WTC11 (cell line): ENCODE measurements around the gene GTPBP3. TPM values are rescaled to one million over a fixed set of nuclear protein-coding genes. Genes with fewer than 3 reads are reported as not detected.

ENCODE experiments used
- ATAC-seq: fragments of 200-7000 bp; cut with Tn5 transposase; 2 replicates; pipeline ENCODE4 v1.10.0; 2021; ENCODE audit warnings: mild to moderate bottlenecking, moderate library complexity
- CTCF ChIA-PET: fragments of 300-600 bp; sonication (Branson Sonifier 250); formaldehyde crosslinking; loops from one replicate; lab custom pipeline; 2021; ENCODE audit warnings: antibody characterized with exemption; lab: Charles Lee
- POLR2A ChIA-PET: fragments of 350-600 bp; sonication (Branson Sonifier 250); formaldehyde crosslinking; loops from one replicate; lab custom pipeline; 2021; ENCODE audit warnings: antibody characterized with exemption; lab: Charles Lee
- DNase-seq: peaks from one replicate; pipeline ENCODE4 v3.0.0; 2021; ENCODE audit warnings: low spot score
- H3K27ac Mint-ChIP-seq: 2 replicates; pipeline ENCODE4 v1.8.0; 2021; ENCODE audit warnings: mixed read lengths
- H3K27me3 Mint-ChIP-seq: 2 replicates; pipeline ENCODE4 v1.8.0; 2021; ENCODE audit warnings: low read depth, mild to moderate bottlenecking, moderate library complexity, mixed read lengths
- H3K36me3 Mint-ChIP-seq: 2 replicates; pipeline ENCODE4 v1.8.0; 2021; ENCODE audit warnings: mixed read lengths
- H3K4me1 Mint-ChIP-seq: 2 replicates; pipeline ENCODE4 v1.8.0; 2022; ENCODE audit warnings: mixed read lengths
- H3K4me3 Mint-ChIP-seq: 2 replicates; pipeline ENCODE4 v1.8.0; 2021; ENCODE audit warnings: mild to moderate bottlenecking, moderate library complexity, mixed read lengths
- H3K9me3 Mint-ChIP-seq: 2 replicates; pipeline ENCODE4 v1.8.0; 2021; ENCODE audit warnings: mixed read lengths
- ATF1 ChIP-seq: sonication (generic); formaldehyde crosslinking; IDR thresholded peaks from 2 replicates; pipeline ENCODE4 v1.8.1; 2023; ENCODE audit warnings: mild to moderate bottlenecking, moderate library complexity, missing genetic modification reagents
- CREM ChIP-seq: sonication (generic); formaldehyde crosslinking; IDR thresholded peaks from 2 replicates; pipeline ENCODE4 v1.8.1; 2022; ENCODE audit warnings: mild to moderate bottlenecking, missing genetic modification reagents, moderate library complexity
- ETV6 ChIP-seq: sonication (generic); formaldehyde crosslinking; IDR thresholded peaks from 2 replicates; pipeline ENCODE4 v1.8.1; 2022; ENCODE audit warnings: mild to moderate bottlenecking, missing genetic modification reagents
- FOXP1 ChIP-seq: sonication (generic); formaldehyde crosslinking; IDR thresholded peaks from 2 replicates; pipeline ENCODE4 v1.8.0; 2022; ENCODE audit warnings: missing genetic modification reagents, mild to moderate bottlenecking, moderate library complexity, borderline replicate concordance
- JAZF1 ChIP-seq: fragments of 250-450 bp; sonication (Bioruptor Pico); IDR thresholded peaks from 2 replicates; pipeline ENCODE4 v1.9.0; 2021; ENCODE audit warnings: moderate library complexity, mild to moderate bottlenecking, inconsistent platforms
- NFATC4 ChIP-seq: fragments of 250-450 bp; sonication (Bioruptor Pico); IDR thresholded peaks from 2 replicates; pipeline ENCODE4 v1.9.0; 2021; ENCODE audit warnings: mild to moderate bottlenecking
- NFE2L1 ChIP-seq: sonication (generic); formaldehyde crosslinking; IDR thresholded peaks from 2 replicates; pipeline ENCODE4 v1.8.1; 2023; ENCODE audit warnings: missing genetic modification reagents
- NR2C2 ChIP-seq: sonication (generic); formaldehyde crosslinking; IDR thresholded peaks from 2 replicates; pipeline ENCODE4 v1.8.0; 2022; ENCODE audit warnings: mild to moderate bottlenecking, missing genetic modification reagents
- NR3C1 ChIP-seq: sonication (generic); formaldehyde crosslinking; conservative IDR thresholded peaks from 2 replicates; pipeline ENCODE4 v1.8.1; 2023; ENCODE audit warnings: low read depth, mild to moderate bottlenecking, missing genetic modification reagents
- OVOL2 ChIP-seq: fragments of 250-450 bp; sonication (Bioruptor Pico); IDR thresholded peaks from 2 replicates; pipeline ENCODE4 v1.9.0; 2021; ENCODE audit warnings: mild to moderate bottlenecking, borderline replicate concordance
- SP1 ChIP-seq: sonication (generic); formaldehyde crosslinking; conservative IDR thresholded peaks from 2 replicates; pipeline ENCODE4 v1.8.1; 2022; ENCODE audit warnings: missing genetic modification reagents
- TEAD1 ChIP-seq: sonication (generic); formaldehyde crosslinking; IDR thresholded peaks from 2 replicates; pipeline ENCODE4 v1.8.0; 2022; ENCODE audit warnings: mild to moderate bottlenecking, missing genetic modification reagents
- TEAD4 ChIP-seq: sonication (generic); formaldehyde crosslinking; IDR thresholded peaks from 2 replicates; pipeline ENCODE4 v1.8.0; 2022; ENCODE audit warnings: mild to moderate bottlenecking, missing genetic modification reagents
- ZNF219 ChIP-seq: sonication (generic); formaldehyde crosslinking; IDR thresholded peaks from 2 replicates; pipeline ENCODE4 v1.8.0; 2023; ENCODE audit warnings: missing genetic modification reagents, mild to moderate bottlenecking, borderline replicate concordance
- ZNF317 ChIP-seq: sonication (generic); formaldehyde crosslinking; IDR thresholded peaks from 2 replicates; pipeline ENCODE4 v1.8.1; 2023; ENCODE audit warnings: low read depth, mild to moderate bottlenecking, moderate library complexity, missing genetic modification reagents, borderline replicate concordance
- total RNA-seq: library from RNA; stranded (reverse); gene quantifications from 3 replicates; pipeline ENCODE4 v1.2.3, GENCODE V29; 2021
- TF ChIP-seq, protein P1 (sequence below): sonication (generic); formaldehyde crosslinking; IDR thresholded peaks from 2 replicates; pipeline ENCODE4 v1.8.1; 2023; ENCODE audit warnings: mild to moderate bottlenecking, missing genetic modification reagents, moderate library complexity
- TF ChIP-seq, protein P2 (sequence below): sonication (generic); formaldehyde crosslinking; IDR thresholded peaks from 2 replicates; pipeline ENCODE4 v1.8.1; 2023; ENCODE audit warnings: mild to moderate bottlenecking, moderate library complexity, missing genetic modification reagents
- TF ChIP-seq, protein P3 (sequence below): sonication (generic); formaldehyde crosslinking; IDR thresholded peaks from 2 replicates; pipeline ENCODE4 v1.8.1; 2022; ENCODE audit warnings: low read depth, missing genetic modification reagents, borderline replicate concordance
- TF ChIP-seq, protein P4 (sequence below): fragments of 250-450 bp; sonication (Bioruptor Pico); IDR thresholded peaks from 2 replicates; pipeline ENCODE4 v1.9.0; 2021; ENCODE audit warnings: mild to moderate bottlenecking
- TF ChIP-seq, protein P5 (sequence below): sonication (generic); formaldehyde crosslinking; IDR thresholded peaks from 2 replicates; pipeline ENCODE4 v1.8.0; 2022; ENCODE audit warnings: missing genetic modification reagents
- TF ChIP-seq, protein P6 (sequence below): sonication (generic); formaldehyde crosslinking; IDR thresholded peaks from 2 replicates; pipeline ENCODE4 v1.8.1; 2023; ENCODE audit warnings: mild to moderate bottlenecking, missing genetic modification reagents, borderline replicate concordance
- TF ChIP-seq, protein P7 (sequence below): sonication (generic); formaldehyde crosslinking; IDR thresholded peaks from 2 replicates; pipeline ENCODE4 v1.8.0; 2022; ENCODE audit warnings: mild to moderate bottlenecking, missing genetic modification reagents

The GTPBP3 gene
- total RNA-seq, 1 experiment from 2014 or later = 93.0 TPM

DNA sequence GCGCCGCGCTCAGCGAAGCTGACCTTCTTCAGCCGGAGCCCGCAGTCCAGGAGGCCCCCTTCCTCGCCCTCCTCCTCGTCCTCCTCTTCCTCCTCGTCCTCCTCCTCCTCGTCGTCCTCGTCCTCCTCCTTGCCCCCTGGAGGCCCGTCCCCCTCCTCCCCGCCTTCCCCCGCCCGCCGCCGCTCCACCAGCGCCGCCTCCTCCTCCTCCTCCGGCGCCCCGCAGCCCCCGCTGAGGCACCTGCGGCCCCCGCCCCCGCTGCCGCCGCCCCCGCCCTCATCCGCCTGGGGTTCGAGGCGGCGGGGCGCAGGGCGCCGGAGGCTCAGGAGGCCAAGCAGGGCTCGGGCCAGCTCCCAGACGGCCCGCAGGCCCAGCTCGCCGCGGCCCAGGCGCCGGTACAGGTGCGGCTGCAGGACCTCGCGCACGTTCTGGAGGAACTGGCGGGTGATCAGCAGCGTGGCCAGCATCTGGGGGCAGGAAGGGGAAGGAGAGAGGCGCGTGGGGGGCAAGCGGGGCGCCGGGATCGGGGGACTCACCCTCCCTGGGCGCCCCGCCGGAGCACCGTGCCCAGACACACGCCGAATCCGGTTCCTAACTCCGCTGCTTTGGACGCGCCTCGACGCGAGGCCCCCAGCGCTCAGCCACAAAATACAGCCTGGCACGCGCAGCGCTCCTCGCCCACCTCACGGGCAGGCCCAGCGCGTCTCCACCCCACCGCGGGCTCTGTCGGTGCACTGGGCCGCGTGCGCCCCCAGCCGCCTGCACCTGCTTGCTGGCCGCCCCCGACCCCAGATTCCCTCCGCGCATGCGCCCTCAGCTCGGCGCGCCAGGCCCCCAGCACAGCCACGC is 8.6 kb upstream of the GTPBP3 start:
- no peak overlapping the region for H3K27ac Mint-ChIP-seq
- H3K4me1 Mint-ChIP-seq = peaks cover 21% of the 10 kb centered on the region
- POLR2A ChIA-PET = interaction anchor here (0.5 to 1.4 kb wide), 6 partner anchors 11 to 88 kb away, joined by 3 to 5 read pairs (median 4); partner anchors contain the start of genes DDA1 and MRPL34
- TF ChIP-seq ETV6 (CRISPR knock-in tag) (peak; percentile 49; the same call in 1 of the 2 replicates), FOXP1 (CRISPR knock-in tag) (peak; percentile 84), SP1 (CRISPR knock-in tag) (peak; percentile 36; the same call in 1 of the 2 replicates), TEAD1 (peak; percentile 73), NR2C2 (CRISPR knock-in tag) (peak; percentile 77), NFATC4 (CRISPR knock-in tag) (no peak), CREM (CRISPR knock-in tag) (peak; percentile 32; the same call in 1 of the 2 replicates), NR3C1 (no peak), ZNF219 (no peak), OVOL2 (CRISPR knock-in tag) (no peak), ZNF317 (CRISPR knock-in tag) (peak; percentile 55; the same call in 1 of the 2 replicates), JAZF1 (no peak), TEAD4 (CRISPR knock-in tag) (no peak), NFE2L1 (CRISPR knock-in tag) (peak; percentile 84; the same call in 1 of the 2 replicates), ATF1 (CRISPR knock-in tag) (no peak)
- TF ChIP-seq, protein P1, sequence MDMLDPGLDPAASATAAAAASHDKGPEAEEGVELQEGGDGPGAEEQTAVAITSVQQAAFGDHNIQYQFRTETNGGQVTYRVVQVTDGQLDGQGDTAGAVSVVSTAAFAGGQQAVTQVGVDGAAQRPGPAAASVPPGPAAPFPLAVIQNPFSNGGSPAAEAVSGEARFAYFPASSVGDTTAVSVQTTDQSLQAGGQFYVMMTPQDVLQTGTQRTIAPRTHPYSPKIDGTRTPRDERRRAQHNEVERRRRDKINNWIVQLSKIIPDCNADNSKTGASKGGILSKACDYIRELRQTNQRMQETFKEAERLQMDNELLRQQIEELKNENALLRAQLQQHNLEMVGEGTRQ (CRISPR knock-in tag) = no peak
- TF ChIP-seq, protein P2, sequence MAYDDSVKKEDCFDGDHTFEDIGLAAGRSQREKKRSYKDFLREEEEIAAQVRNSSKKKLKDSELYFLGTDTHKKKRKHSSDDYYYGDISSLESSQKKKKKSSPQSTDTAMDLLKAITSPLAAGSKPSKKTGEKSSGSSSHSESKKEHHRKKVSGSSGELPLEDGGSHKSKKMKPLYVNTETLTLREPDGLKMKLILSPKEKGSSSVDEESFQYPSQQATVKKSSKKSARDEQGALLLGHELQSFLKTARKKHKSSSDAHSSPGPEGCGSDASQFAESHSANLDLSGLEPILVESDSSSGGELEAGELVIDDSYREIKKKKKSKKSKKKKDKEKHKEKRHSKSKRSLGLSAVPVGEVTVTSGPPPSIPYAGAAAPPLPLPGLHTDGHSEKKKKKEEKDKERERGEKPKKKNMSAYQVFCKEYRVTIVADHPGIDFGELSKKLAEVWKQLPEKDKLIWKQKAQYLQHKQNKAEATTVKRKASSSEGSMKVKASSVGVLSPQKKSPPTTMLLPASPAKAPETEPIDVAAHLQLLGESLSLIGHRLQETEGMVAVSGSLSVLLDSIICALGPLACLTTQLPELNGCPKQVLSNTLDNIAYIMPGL (CRISPR knock-in tag) = peak; percentile 91
- TF ChIP-seq, protein P3, sequence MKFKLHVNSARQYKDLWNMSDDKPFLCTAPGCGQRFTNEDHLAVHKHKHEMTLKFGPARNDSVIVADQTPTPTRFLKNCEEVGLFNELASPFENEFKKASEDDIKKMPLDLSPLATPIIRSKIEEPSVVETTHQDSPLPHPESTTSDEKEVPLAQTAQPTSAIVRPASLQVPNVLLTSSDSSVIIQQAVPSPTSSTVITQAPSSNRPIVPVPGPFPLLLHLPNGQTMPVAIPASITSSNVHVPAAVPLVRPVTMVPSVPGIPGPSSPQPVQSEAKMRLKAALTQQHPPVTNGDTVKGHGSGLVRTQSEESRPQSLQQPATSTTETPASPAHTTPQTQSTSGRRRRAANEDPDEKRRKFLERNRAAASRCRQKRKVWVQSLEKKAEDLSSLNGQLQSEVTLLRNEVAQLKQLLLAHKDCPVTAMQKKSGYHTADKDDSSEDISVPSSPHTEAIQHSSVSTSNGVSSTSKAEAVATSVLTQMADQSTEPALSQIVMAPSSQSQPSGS (CRISPR knock-in tag) = no peak
- TF ChIP-seq, protein P4, sequence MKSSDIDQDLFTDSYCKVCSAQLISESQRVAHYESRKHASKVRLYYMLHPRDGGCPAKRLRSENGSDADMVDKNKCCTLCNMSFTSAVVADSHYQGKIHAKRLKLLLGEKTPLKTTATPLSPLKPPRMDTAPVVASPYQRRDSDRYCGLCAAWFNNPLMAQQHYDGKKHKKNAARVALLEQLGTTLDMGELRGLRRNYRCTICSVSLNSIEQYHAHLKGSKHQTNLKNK (CRISPR knock-in tag) = no peak
- TF ChIP-seq, protein P5, sequence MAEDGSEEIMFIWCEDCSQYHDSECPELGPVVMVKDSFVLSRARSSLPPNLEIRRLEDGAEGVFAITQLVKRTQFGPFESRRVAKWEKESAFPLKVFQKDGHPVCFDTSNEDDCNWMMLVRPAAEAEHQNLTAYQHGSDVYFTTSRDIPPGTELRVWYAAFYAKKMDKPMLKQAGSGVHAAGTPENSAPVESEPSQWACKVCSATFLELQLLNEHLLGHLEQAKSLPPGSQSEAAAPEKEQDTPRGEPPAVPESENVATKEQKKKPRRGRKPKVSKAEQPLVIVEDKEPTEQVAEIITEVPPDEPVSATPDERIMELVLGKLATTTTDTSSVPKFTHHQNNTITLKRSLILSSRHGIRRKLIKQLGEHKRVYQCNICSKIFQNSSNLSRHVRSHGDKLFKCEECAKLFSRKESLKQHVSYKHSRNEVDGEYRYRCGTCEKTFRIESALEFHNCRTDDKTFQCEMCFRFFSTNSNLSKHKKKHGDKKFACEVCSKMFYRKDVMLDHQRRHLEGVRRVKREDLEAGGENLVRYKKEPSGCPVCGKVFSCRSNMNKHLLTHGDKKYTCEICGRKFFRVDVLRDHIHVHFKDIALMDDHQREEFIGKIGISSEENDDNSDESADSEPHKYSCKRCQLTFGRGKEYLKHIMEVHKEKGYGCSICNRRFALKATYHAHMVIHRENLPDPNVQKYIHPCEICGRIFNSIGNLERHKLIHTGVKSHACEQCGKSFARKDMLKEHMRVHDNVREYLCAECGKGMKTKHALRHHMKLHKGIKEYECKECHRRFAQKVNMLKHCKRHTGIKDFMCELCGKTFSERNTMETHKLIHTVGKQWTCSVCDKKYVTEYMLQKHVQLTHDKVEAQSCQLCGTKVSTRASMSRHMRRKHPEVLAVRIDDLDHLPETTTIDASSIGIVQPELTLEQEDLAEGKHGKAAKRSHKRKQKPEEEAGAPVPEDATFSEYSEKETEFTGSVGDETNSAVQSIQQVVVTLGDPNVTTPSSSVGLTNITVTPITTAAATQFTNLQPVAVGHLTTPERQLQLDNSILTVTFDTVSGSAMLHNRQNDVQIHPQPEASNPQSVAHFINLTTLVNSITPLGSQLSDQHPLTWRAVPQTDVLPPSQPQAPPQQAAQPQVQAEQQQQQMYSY (CRISPR knock-in tag) = peak; percentile 85
- TF ChIP-seq, protein P6, sequence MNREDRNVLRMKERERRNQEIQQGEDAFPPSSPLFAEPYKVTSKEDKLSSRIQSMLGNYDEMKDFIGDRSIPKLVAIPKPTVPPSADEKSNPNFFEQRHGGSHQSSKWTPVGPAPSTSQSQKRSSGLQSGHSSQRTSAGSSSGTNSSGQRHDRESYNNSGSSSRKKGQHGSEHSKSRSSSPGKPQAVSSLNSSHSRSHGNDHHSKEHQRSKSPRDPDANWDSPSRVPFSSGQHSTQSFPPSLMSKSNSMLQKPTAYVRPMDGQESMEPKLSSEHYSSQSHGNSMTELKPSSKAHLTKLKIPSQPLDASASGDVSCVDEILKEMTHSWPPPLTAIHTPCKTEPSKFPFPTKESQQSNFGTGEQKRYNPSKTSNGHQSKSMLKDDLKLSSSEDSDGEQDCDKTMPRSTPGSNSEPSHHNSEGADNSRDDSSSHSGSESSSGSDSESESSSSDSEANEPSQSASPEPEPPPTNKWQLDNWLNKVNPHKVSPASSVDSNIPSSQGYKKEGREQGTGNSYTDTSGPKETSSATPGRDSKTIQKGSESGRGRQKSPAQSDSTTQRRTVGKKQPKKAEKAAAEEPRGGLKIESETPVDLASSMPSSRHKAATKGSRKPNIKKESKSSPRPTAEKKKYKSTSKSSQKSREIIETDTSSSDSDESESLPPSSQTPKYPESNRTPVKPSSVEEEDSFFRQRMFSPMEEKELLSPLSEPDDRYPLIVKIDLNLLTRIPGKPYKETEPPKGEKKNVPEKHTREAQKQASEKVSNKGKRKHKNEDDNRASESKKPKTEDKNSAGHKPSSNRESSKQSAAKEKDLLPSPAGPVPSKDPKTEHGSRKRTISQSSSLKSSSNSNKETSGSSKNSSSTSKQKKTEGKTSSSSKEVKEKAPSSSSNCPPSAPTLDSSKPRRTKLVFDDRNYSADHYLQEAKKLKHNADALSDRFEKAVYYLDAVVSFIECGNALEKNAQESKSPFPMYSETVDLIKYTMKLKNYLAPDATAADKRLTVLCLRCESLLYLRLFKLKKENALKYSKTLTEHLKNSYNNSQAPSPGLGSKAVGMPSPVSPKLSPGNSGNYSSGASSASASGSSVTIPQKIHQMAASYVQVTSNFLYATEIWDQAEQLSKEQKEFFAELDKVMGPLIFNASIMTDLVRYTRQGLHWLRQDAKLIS (CRISPR knock-in tag) = no peak
- TF ChIP-seq, protein P7, sequence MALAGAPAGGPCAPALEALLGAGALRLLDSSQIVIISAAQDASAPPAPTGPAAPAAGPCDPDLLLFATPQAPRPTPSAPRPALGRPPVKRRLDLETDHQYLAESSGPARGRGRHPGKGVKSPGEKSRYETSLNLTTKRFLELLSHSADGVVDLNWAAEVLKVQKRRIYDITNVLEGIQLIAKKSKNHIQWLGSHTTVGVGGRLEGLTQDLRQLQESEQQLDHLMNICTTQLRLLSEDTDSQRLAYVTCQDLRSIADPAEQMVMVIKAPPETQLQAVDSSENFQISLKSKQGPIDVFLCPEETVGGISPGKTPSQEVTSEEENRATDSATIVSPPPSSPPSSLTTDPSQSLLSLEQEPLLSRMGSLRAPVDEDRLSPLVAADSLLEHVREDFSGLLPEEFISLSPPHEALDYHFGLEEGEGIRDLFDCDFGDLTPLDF (CRISPR knock-in tag) = peak; percentile 88

More for the DNA sequence above, 8.6 kb upstream of the GTPBP3 start:
- ATAC-seq = no peak
- peak; percentile 58 for DNase-seq
- Mint-ChIP-seq H3K4me3 (peak overlapping the region; percentile 84), H3K36me3 (peaks cover 11% of the 10 kb centered on the region), H3K27me3 (peaks cover 5% of the 10 kb centered on the region), H3K9me3 (peaks cover 5% of the 10 kb centered on the region)
- CTCF ChIA-PET = interaction anchor here (0.6 to 3.5 kb wide), 28 partner anchors 9 to 278 kb away, joined by 3 to 35 read pairs (median 4); partner anchors contain the start of genes ANKLE1, DDA1, MRPL34 and MVB12A
